HEK293 (cell line): ENCODE results near the gene DDRGK1.
A peak's percentile ranks its signal among the peaks of the same experiment; 100 is the strongest.

Source experiments
- CTCF ChIA-PET: fragments of 350-600 bp; formaldehyde crosslinking; extraction: SDS; loops from one replicate; lab custom pipeline; 2021; ENCODE audit warnings: antibody characterized with exemption; lab: Yijun Ruan, JAX
- POLR2A ChIA-PET: fragments of 300-600 bp; formaldehyde crosslinking; extraction: SDS; loops from one replicate; lab custom pipeline; 2020; ENCODE audit warnings: antibody characterized with exemption, inconsistent platforms; lab: Yijun Ruan, JAX
- H3K27ac ChIP-seq: fragments of 200-500 bp; sonication (Bioruptor generic); 2 replicates; pipeline ENCODE4 v1.5.1; 2014; ENCODE audit warnings: low read depth, low read length, control low read depth, inconsistent platforms; ENCODE audit errors: extremely low read depth
- H3K36me3 ChIP-seq, 2 experiments: fragments of 200-500 bp in 1 of 2; sonication (Bioruptor generic) in 1 of 2; 1 replicate in 1 of 2; 2 replicates in 1 of 2; pipeline ENCODE4 v1.5.1; 2014 to 2017; ENCODE audit warnings: inconsistent platforms in 2 of 2, low read length in 2 of 2; ENCODE audit not compliant: control insufficient read depth in 2 of 2, insufficient read depth in 1 of 2
- H3K4me1 ChIP-seq: fragments of 200-500 bp; sonication (Bioruptor generic); 2 replicates; pipeline ENCODE4 v1.5.1; 2014; ENCODE audit warnings: mild to moderate bottlenecking, low read length, inconsistent platforms; ENCODE audit not compliant: control insufficient read depth, insufficient read depth
- H3K4me3 ChIP-seq: 2 replicates; pipeline ENCODE4 v1.5.1; 2011; ENCODE audit warnings: low read depth, mild to moderate bottlenecking, control low read depth, low read length, moderate library complexity
- H3K9me3 ChIP-seq: fragments of 200-500 bp; sonication (Bioruptor generic); 2 replicates; pipeline ENCODE4 v1.5.1; 2014; ENCODE audit warnings: low read depth, low read length, inconsistent platforms; ENCODE audit not compliant: control insufficient read depth, insufficient read depth
- EGR2 ChIP-seq: fragments of 450-650 bp; formaldehyde crosslinking; IDR thresholded peaks from 2 replicates; pipeline ENCODE4 v1.5.1; 2016; ENCODE audit warnings: low read depth, missing biosample characterization, missing genetic modification characterization
- KLF1 ChIP-seq: fragments of 450-650 bp; formaldehyde crosslinking; IDR thresholded peaks from 2 replicates; pipeline ENCODE4 v1.5.1; 2016; ENCODE audit warnings: missing biosample characterization, missing genetic modification characterization
- PRDM10 ChIP-seq: fragments of 450-650 bp; formaldehyde crosslinking; IDR thresholded peaks from 2 replicates; pipeline ENCODE4 v1.5.1; 2016; ENCODE audit warnings: missing biosample characterization, missing genetic modification characterization
- ZBTB7A ChIP-seq: fragments of 450-650 bp; formaldehyde crosslinking; IDR thresholded peaks from 2 replicates; pipeline ENCODE4 v1.5.1; 2016; ENCODE audit warnings: low read depth, missing biosample characterization, missing genetic modification characterization
- ZEB2 ChIP-seq: fragments of 450-650 bp; formaldehyde crosslinking; IDR thresholded peaks from 2 replicates; pipeline ENCODE4 v1.5.1; 2016; ENCODE audit warnings: missing biosample characterization, missing genetic modification characterization
- ZFHX2 ChIP-seq: fragments of 450-650 bp; formaldehyde crosslinking; conservative IDR thresholded peaks from 2 replicates; pipeline ENCODE4 v1.5.1; 2016; ENCODE audit warnings: missing biosample characterization, missing genetic modification characterization
- ZFP3 ChIP-seq: fragments of 450-650 bp; formaldehyde crosslinking; IDR thresholded peaks from 2 replicates; pipeline ENCODE4 v1.5.1; 2016; ENCODE audit warnings: low read depth, missing biosample characterization, missing genetic modification characterization
- ZNF174 ChIP-seq: fragments of 450-650 bp; formaldehyde crosslinking; IDR thresholded peaks from 2 replicates; pipeline ENCODE4 v1.5.0; 2017; ENCODE audit warnings: missing biosample characterization, mild to moderate bottlenecking, missing genetic modification characterization
- ZNF184 ChIP-seq: fragments of 450-650 bp; IDR thresholded peaks from 2 replicates; pipeline ENCODE4 v1.5.1; 2018; ENCODE audit warnings: missing biosample characterization, mild to moderate bottlenecking, missing genetic modification characterization
- ZNF2 ChIP-seq: fragments of 450-650 bp; formaldehyde crosslinking; IDR thresholded peaks from 2 replicates; pipeline ENCODE4 v1.5.1; 2016; ENCODE audit warnings: missing biosample characterization, missing genetic modification characterization
- ZNF274 ChIP-seq, 2 experiments: fragments of 200-500 bp in 1 of 2; fragments of 450-650 bp in 1 of 2; sonication (Bioruptor generic) in 1 of 2; formaldehyde crosslinking in 1 of 2; IDR thresholded peaks; 2 replicates each; pipeline versions ENCODE4 v1.5.1 to v1.6.1; 2014 to 2016; ENCODE audit warnings: borderline replicate concordance in 1 of 2, inconsistent platforms in 1 of 2, low read length in 1 of 2, missing biosample characterization in 1 of 2, missing genetic modification characterization in 1 of 2
- ZNF311 ChIP-seq: fragments of 450-650 bp; formaldehyde crosslinking; IDR thresholded peaks from 2 replicates; pipeline ENCODE4 v1.5.1; 2017; ENCODE audit warnings: missing biosample characterization, missing genetic modification characterization, borderline replicate concordance
- ZNF391 ChIP-seq: fragments of 450-650 bp; formaldehyde crosslinking; IDR thresholded peaks from 2 replicates; pipeline ENCODE4 v1.5.1; 2016; ENCODE audit warnings: low read depth, missing biosample characterization, missing genetic modification characterization, borderline replicate concordance
- ZNF398 ChIP-seq: fragments of 450-650 bp; formaldehyde crosslinking; IDR thresholded peaks from 2 replicates; pipeline ENCODE4 v1.5.1; 2017; ENCODE audit warnings: missing biosample characterization, missing genetic modification characterization
- ZNF518A ChIP-seq: fragments of 450-650 bp; formaldehyde crosslinking; conservative IDR thresholded peaks from 2 replicates; pipeline ENCODE4 v1.5.1; 2016; ENCODE audit warnings: low read depth, missing biosample characterization, missing genetic modification characterization
- ZNF548 ChIP-seq: fragments of 450-650 bp; formaldehyde crosslinking; IDR thresholded peaks from 2 replicates; pipeline ENCODE4 v1.5.1; 2016; ENCODE audit warnings: missing biosample characterization, missing genetic modification characterization
- ZNF555 ChIP-seq: fragments of 450-650 bp; formaldehyde crosslinking; conservative IDR thresholded peaks from 2 replicates; pipeline ENCODE4 v1.5.1; 2017; ENCODE audit warnings: missing biosample characterization, mild to moderate bottlenecking, missing genetic modification characterization, inconsistent platforms
- ZNF596 ChIP-seq: fragments of 450-650 bp; IDR thresholded peaks from 2 replicates; pipeline ENCODE4 v1.5.0; 2018; ENCODE audit warnings: missing biosample characterization, mild to moderate bottlenecking, missing genetic modification characterization, moderate library complexity
- ZNF792 ChIP-seq: fragments of 450-650 bp; formaldehyde crosslinking; IDR thresholded peaks from 2 replicates; pipeline ENCODE4 v1.5.1; 2016; ENCODE audit warnings: missing biosample characterization, missing genetic modification characterization

DDRGK1 gene

GRCh38 chr20:3233131-3233990 is 28.9 kb upstream of the DDRGK1 start:
- ChIA-PET POLR2A (no interaction called here), CTCF (interaction anchor here (0.8 to 1.8 kb wide), 4 partner anchors 17 to 180 kb away, joined by 3 to 6 read pairs (median 4); no protein-coding TSS in a partner anchor)
- Histone ChIP-seq H3K4me3 (no peak overlapping the region), H3K36me3 (peaks cover 0 to 3% of the 10 kb centered on the region in 2 experiments; a peak in 1 of 3 replicates), H3K4me1 (no peaks in the 10 kb centered on the region), H3K27ac (no peak overlapping the region), H3K9me3 (no peaks in the 10 kb centered on the region)
- no peak for TF ChIP-seq ZEB2
- 0 out of 2 replicates have a peak, but pooled peaks have one; percentile 19 for TF ChIP-seq EGR2
- no peak for TF ChIP-seq ZNF518A
- 0 out of 2 replicates have a peak, but pooled peaks have one; percentile 9 for TF ChIP-seq KLF1
- no peak for TF ChIP-seq ZNF311 (tag by site-specific recombination)
- peak; percentile 24; the same call in 1 of the 2 replicates for TF ChIP-seq PRDM10 (tag by site-specific recombination)
- TF ChIP-seq ZFHX2 (tag by site-specific recombination): peak; percentile 26
- no peak for TF ChIP-seq ZNF274 (IDR thresholded peaks at IDR 0.05; ENCODE audit: low read length)
- no peak for TF ChIP-seq ZNF274 (tag by site-specific recombination; IDR thresholded peaks at IDR 0.05; ENCODE audit: borderline replicate concordance)
- no peak for TF ChIP-seq ZNF391 (tag by site-specific recombination)
- TF ChIP-seq ZNF548 (tag by site-specific recombination): no peak
- TF ChIP-seq ZNF184 (tag by site-specific recombination): no peak

GRCh38 chr20:3231889-3232588 is 27.6 kb upstream of the DDRGK1 start:
- Histone ChIP-seq H3K36me3 (peaks cover 0 to 9% of the 10 kb centered on the region in 2 experiments; a peak in 1 of 3 replicates), H3K27ac (no peak overlapping the region), H3K4me3 (no peak overlapping the region), H3K4me1 (no peaks in the 10 kb centered on the region), H3K9me3 (no peaks in the 10 kb centered on the region)
- POLR2A ChIA-PET: no interaction called here
- TF ChIP-seq ZFP3 (tag by site-specific recombination) (no peak), ZNF596 (no peak), ZNF174 (tag by site-specific recombination) (no peak), ZNF555 (tag by site-specific recombination) (no peak), ZNF398 (tag by site-specific recombination) (no peak), ZNF391 (tag by site-specific recombination) (no peak), ZNF2 (tag by site-specific recombination) (no peak), ZBTB7A (tag by site-specific recombination) (no peak), ZNF792 (no peak)
- CTCF ChIA-PET: interaction anchor here (0.6 to 1.8 kb wide), 6 partner anchors 18 to 1795 kb away, joined by 3 to 6 read pairs (median 3); no protein-coding TSS in a partner anchor
